WTC11 (cell line): ENCODE results near the gene CLMP.

Experiments
- CREB1 ChIP-seq: sonication (generic); formaldehyde crosslinking; IDR thresholded peaks from 2 replicates; pipeline ENCODE4 v1.8.0; 2023; ENCODE audit warnings: mild to moderate bottlenecking, missing genetic modification reagents
- CTCF ChIP-seq: fragments of 200-600 bp; IDR thresholded peaks from 2 replicates; pipeline ENCODE4 v1.8.0; 2022; ENCODE audit warnings: antibody characterized with exemption
- MLX ChIP-seq: sonication (generic); formaldehyde crosslinking; IDR thresholded peaks from 2 replicates; pipeline ENCODE4 v1.8.1; 2023; ENCODE audit warnings: mild to moderate bottlenecking, missing genetic modification reagents, moderate library complexity
- PREB ChIP-seq: sonication (generic); formaldehyde crosslinking; IDR thresholded peaks from 2 replicates; pipeline ENCODE4 v1.8.1; 2022; ENCODE audit warnings: mild to moderate bottlenecking, missing genetic modification reagents, moderate library complexity, borderline replicate concordance
- USF2 ChIP-seq: sonication (generic); formaldehyde crosslinking; IDR thresholded peaks from 2 replicates; pipeline ENCODE4 v1.8.1; 2023; ENCODE audit warnings: mild to moderate bottlenecking, missing genetic modification reagents, moderate library complexity
- ZMAT4 ChIP-seq: fragments of 250-450 bp; sonication (Bioruptor Pico); IDR thresholded peaks from 2 replicates; pipeline ENCODE4 v1.9.0; 2021; ENCODE audit warnings: mild to moderate bottlenecking

- no peak for TF ChIP-seq CTCF
- TF ChIP-seq USF2 (CRISPR knock-in tag): no peak
- no peak for TF ChIP-seq CREB1 (CRISPR knock-in tag)
- no peak for TF ChIP-seq MLX (CRISPR knock-in tag)
- no peak for TF ChIP-seq PREB (CRISPR knock-in tag)
- TF ChIP-seq ZMAT4: no peak
Measured at GRCh38 chr11:123190518-123190917, 4.5 kb downstream of the CLMP start.
